GM12878 (cell line): ENCODE results near the gene SCD5. TPM values are rescaled to one million over a fixed set of nuclear protein-coding genes. Genes with fewer than 3 reads are reported as not detected.

ENCODE experiments used
- ATAC-seq: fragments of 200-7000 bp; cut with Tn5 transposase; 3 replicates; pipeline ENCODE4 v1.9.1; 2020; ENCODE audit warnings: mild to moderate bottlenecking, moderate library complexity
- BruUV-seq: library from RNA; stranded (reverse); fragments of 400-500 nt; replicated peaks from 2 replicates; lab custom pipeline; 2021; lab: Mats Ljungman, UMichigan
- CTCF ChIA-PET: fragments of 300-600 bp; sonication (Branson Sonifier 250); formaldehyde crosslinking; extraction: SDS; loops from one replicate; lab custom pipeline; 2021; ENCODE audit warnings: inconsistent platforms; lab: Yijun Ruan, JAX
- POLR2A ChIA-PET: fragments of 350-600 bp; formaldehyde crosslinking; extraction: SDS; loops from one replicate; lab custom pipeline; 2021; ENCODE audit warnings: inconsistent platforms; lab: Charles Lee
- RAD21 ChIA-PET: fragments of 300-600 bp; sonication (Branson Sonifier 250); formaldehyde crosslinking; loops from one replicate; lab custom pipeline; 2023; ENCODE audit warnings: antibody characterized with exemption; ENCODE audit not compliant: unreplicated experiment; lab: Charles Lee
- SMC1A ChIA-PET: fragments of 300-600 bp; sonication (Branson Sonifier 250); formaldehyde crosslinking; loops from one replicate; lab custom pipeline; 2023; ENCODE audit not compliant: unreplicated experiment, uncharacterized antibody; lab: Charles Lee
- DNase-seq: peaks from one replicate; pipeline ENCODE4 v3.0.0-alpha.2; 2011; ENCODE audit warnings: low read depth, low spot score
- FAIRE-seq: peaks from 3 replicates; lab custom pipeline; 2011; peaks lifted over from hg19 to GRCh38; lab: Jason Lieb, UNC
- H2AFZ ChIP-seq: 2 replicates; pipeline ENCODE4 v1.6.0; 2011; ENCODE audit warnings: low read depth, low read length, control low read depth; ENCODE audit not compliant: control insufficient read depth
- H3K27ac ChIP-seq: 2 replicates; pipeline ENCODE4 v1.5.1; 2011; ENCODE audit warnings: control low read depth; ENCODE audit not compliant: control insufficient read depth, insufficient read depth
- H3K27me3 ChIP-seq, 2 experiments: replicated peaks in 1 of 2; 2 replicates each; pipeline versions ENCODE4 v1.6.0 to v1.6.1; 2011; ENCODE audit warnings: low read length in 1 of 2; ENCODE audit not compliant: control insufficient read depth in 2 of 2, insufficient read depth in 2 of 2
- H3K36me3 ChIP-seq, 2 experiments: 2 replicates each; pipeline ENCODE4 v1.5.1; 2011; ENCODE audit warnings: low read length in 1 of 2; ENCODE audit not compliant: control insufficient read depth in 2 of 2, insufficient read depth in 2 of 2
- H3K4me1 ChIP-seq: 2 replicates; pipeline ENCODE4 v1.6.1; 2011; ENCODE audit warnings: mild to moderate bottlenecking, low read length, moderate library complexity, mixed read lengths; ENCODE audit not compliant: control insufficient read depth, insufficient read depth
- H3K4me2 ChIP-seq: 2 replicates; pipeline ENCODE4 v1.6.0; 2011; ENCODE audit warnings: control low read depth; ENCODE audit not compliant: control insufficient read depth, insufficient read depth
- H3K4me3 ChIP-seq: fragments of 200-600 bp; sonication (generic); 2 replicates; pipeline ENCODE4 v1.5.1; 2016
- H3K79me2 ChIP-seq: 2 replicates; pipeline ENCODE4 v1.6.0; 2011; ENCODE audit warnings: low read length; ENCODE audit not compliant: control insufficient read depth, insufficient read depth
- H3K9ac ChIP-seq: 2 replicates; pipeline ENCODE4 v1.8.0; 2011; ENCODE audit warnings: low read length, control low read depth, mixed read lengths; ENCODE audit not compliant: control insufficient read depth, insufficient read depth
- H3K9me3 ChIP-seq: replicated peaks from 3 replicates; pipeline ENCODE4 v1.5.1; 2011; ENCODE audit warnings: mild to moderate bottlenecking, low read length; ENCODE audit not compliant: control insufficient read depth, insufficient read depth
- H4K20me1 ChIP-seq: 2 replicates; pipeline ENCODE4 v1.6.0; 2011; ENCODE audit not compliant: control insufficient read depth, insufficient read depth
- BRCA1 ChIP-seq: IDR thresholded peaks from 2 replicates; pipeline ENCODE4 v1.6.1; 2011; ENCODE audit warnings: low read depth, low read length, improper control_type of control experiment
- CBFB ChIP-seq: IDR thresholded peaks from 2 replicates; pipeline ENCODE4 v1.6.1; 2016; ENCODE audit warnings: antibody characterized with exemption, low read depth
- CBX5 ChIP-seq: sonication (generic); IDR thresholded peaks from 2 replicates; pipeline ENCODE4 v1.6.1; 2016; ENCODE audit warnings: low read depth, moderate library complexity, mild to moderate bottlenecking, inconsistent platforms
- E2F4 ChIP-seq: IDR thresholded peaks from 2 replicates; pipeline ENCODE4 v1.6.1; 2012; ENCODE audit warnings: low read depth, low read length, improper control_type of control experiment
- HDAC2 ChIP-seq: fragments of 200-600 bp; sonication (generic); IDR thresholded peaks from 2 replicates; pipeline ENCODE4 v1.6.1; 2017
- HSF1 ChIP-seq: fragments of 150-350 bp; IDR thresholded peaks from 2 replicates; pipeline ENCODE4 v1.6.1; 2014; ENCODE audit warnings: mild to moderate bottlenecking, low read depth, low read length
- KDM1A ChIP-seq: fragments of 200-600 bp; sonication (generic); IDR thresholded peaks from 2 replicates; pipeline ENCODE4 v1.6.1; 2016; ENCODE audit warnings: borderline replicate concordance
- MTA3 ChIP-seq: IDR thresholded peaks from 2 replicates; pipeline ENCODE4 v1.6.1; 2012; ENCODE audit warnings: low read length, inconsistent platforms, borderline replicate concordance
- NFXL1 ChIP-seq: fragments of 450-650 bp; IDR thresholded peaks from 2 replicates; pipeline ENCODE4 v1.6.1; 2017; ENCODE audit warnings: antibody characterized with exemption, mild to moderate bottlenecking, borderline replicate concordance
- NKRF ChIP-seq: fragments of 450-650 bp; conservative IDR thresholded peaks from 2 replicates; pipeline ENCODE4 v1.6.1; 2017; ENCODE audit warnings: mild to moderate bottlenecking, moderate library complexity
- POLR2AphosphoS2 ChIP-seq: IDR thresholded peaks from 2 replicates; pipeline ENCODE4 v1.6.1; 2011; ENCODE audit warnings: low read depth, mild to moderate bottlenecking, low read length, improper control_type of control experiment, moderate library complexity
- RUNX3 ChIP-seq: IDR thresholded peaks from 2 replicates; pipeline ENCODE4 v1.6.1; 2012; ENCODE audit warnings: low read length, inconsistent platforms
- SIX5 ChIP-seq: IDR thresholded peaks from 2 replicates; pipeline ENCODE4 v1.6.1; 2011; ENCODE audit warnings: mild to moderate bottlenecking, low read depth, low read length, moderate library complexity; ENCODE audit not compliant: severe bottlenecking
- SUZ12 ChIP-seq: fragments of 200-600 bp; sonication (generic); IDR thresholded peaks from one replicate; pipeline ENCODE4 v1.6.1; 2018; ENCODE audit warnings: antibody characterized with exemption, mild to moderate bottlenecking; ENCODE audit not compliant: unreplicated experiment
- WRNIP1 ChIP-seq: IDR thresholded peaks from 2 replicates; pipeline ENCODE4 v1.6.1; 2011; ENCODE audit warnings: low read depth, low read length, improper control_type of control experiment, borderline replicate concordance
- WGBS: methylation state at CpG from one replicate; pipeline ENCODE4 v1.1.6; 2016; ENCODE audit warnings: low lambda C conversion rate; ENCODE audit not compliant: insufficient replicate concordance, insufficient coverage; ENCODE audit errors: missing lambda C conversion rate; 5-methylcytosine and 5-hydroxymethylcytosine counted together
- in situ Hi-C: fragments of 300-500 bp; cut with MboI; formaldehyde crosslinking; loops from 9 replicates; pipeline ENCODE4 v1.14.3; 2018; ENCODE audit warnings: mixed read lengths
- intact Hi-C: fragments of 100-400 bp; cut with micrococcal nuclease; formaldehyde crosslinking; loops from one replicate; pipeline ENCODE4 v1.14.2; 2022; ENCODE audit not compliant: unreplicated experiment
- polyA plus RNA-seq, 11 experiments: library from polyadenylated mRNA; depleted of rRNA in 4 of 11; unstranded in 6 of 11; stranded (reverse) in 5 of 11; fragments of >200 nt; fragmentation: Nextera tagmentation in 4 of 11; fragmentation: Illumina TruSeq in 1 of 11; extraction: Ambion mirVana in 4 of 11; extraction: Trizol in 1 of 11; gene quantifications; 1 replicate in 1 of 11; 2 replicates in 10 of 11; pipeline versions ENCODE4 v1.2.1 to v1.2.3, GENCODE V29; 2011 to 2016; ENCODE audit warnings: inconsistent platforms in 2 of 11, missing spikeins in 2 of 11, low read depth in 1 of 11
- total RNA-seq, 4 experiments: library from RNA; depleted of rRNA in 3 of 4; stranded (reverse); fragments of >200 nt in 3 of 4; fragmentation: Illumina TruSeq in 1 of 4; extraction: Trizol in 1 of 4; gene quantifications; 2 replicates each; pipeline versions ENCODE4 v1.2.1 to v1.2.3, GENCODE V29; 2013 to 2021

Gene SCD5
- total and polyA plus RNA-seq, 10 of the 15 experiments (the other 5 are each of a cell fraction or from before 2014, with no cell fraction given), result 2.4 to 15.0 (median 4.2) TPM

- Histone ChIP-seq H3K36me3 (no peaks in the 10 kb centered on the region), H3K4me1 (no peaks in the 10 kb centered on the region), H3K9me3 (no peaks in the 10 kb centered on the region), H2AFZ (no peak overlapping the region), H3K27me3 (no peaks in the 10 kb centered on the region), H4K20me1 (no peaks in the 10 kb centered on the region), H3K79me2 (no peaks in the 10 kb centered on the region), H3K27ac (no peak overlapping the region), H3K9ac (no peak overlapping the region), H3K4me3 (no peak overlapping the region), H3K4me2 (no peak overlapping the region)
- FAIRE-seq (no peak), ATAC-seq (no peak), DNase-seq (no peak)
- ChIA-PET SMC1A (interaction anchor here (1.1 to 1.4 kb wide), 3 partner anchors 9 to 43 kb away, joined by 3 to 4 read pairs (median 3); no protein-coding TSS in a partner anchor), CTCF (interaction anchor here (0.7 to 1.6 kb wide), 2 partner anchors 18 to 35 kb away, joined by 3 to 5 read pairs; no protein-coding TSS in a partner anchor), RAD21 (no interaction called here), POLR2A (no interaction called here)
- TF ChIP-seq CBFB (no peak), HSF1 (no peak), MTA3 (no peak), POLR2AphosphoS2 (no peak)
- in situ Hi-C loops, result no loop called here
- intact Hi-C loops, result no loop called here
- 70% methylated on average over 6 of the region's 6 CpGs for WGBS
- BruUV-seq, result no TSS peak
Observed at GRCh38 chr4:82704156-82704555, 94.4 kb downstream of the SCD5 start.

- no peaks in the 10 kb centered on the region for H4K20me1 ChIP-seq
- WGBS, result 7% methylated on average over 2 of the region's 2 CpGs
- ChIA-PET SMC1A (no interaction called here), POLR2A (no interaction called here), RAD21 (no interaction called here), CTCF (no interaction called here)
- H3K4me1 ChIP-seq, result no peaks in the 10 kb centered on the region
- BruUV-seq, result no TSS peak
- no peak overlapping the region for H3K9ac ChIP-seq
- DNase-seq (no peak), ATAC-seq (no peak), FAIRE-seq (no peak)
- H3K27ac ChIP-seq, result no peak overlapping the region
- no peaks in the 10 kb centered on the region; a peak in 1 of 4 replicates for H3K36me3 ChIP-seq
- H3K4me3 ChIP-seq, result no peak overlapping the region
- H3K27me3 ChIP-seq, result no peaks in the 10 kb centered on the region
- intact Hi-C loops (no loop called here), in situ Hi-C loops (no loop called here)
- no peak overlapping the region for H2AFZ ChIP-seq
- no peaks in the 10 kb centered on the region for H3K79me2 ChIP-seq
- no peaks in the 10 kb centered on the region for H3K9me3 ChIP-seq
- no peak overlapping the region for H3K4me2 ChIP-seq
- no peak for TF ChIP-seq SUZ12
- no peak for TF ChIP-seq WRNIP1
- no peak for TF ChIP-seq NFXL1
- no peak for TF ChIP-seq SIX5
- TF ChIP-seq NKRF, result no peak
- TF ChIP-seq KDM1A, result no peak
- no peak for TF ChIP-seq E2F4
- no peak for TF ChIP-seq BRCA1
- TF ChIP-seq RUNX3, result no peak
- TF ChIP-seq HDAC2, result no peak
- TF ChIP-seq CBX5, result no peak
Observed at GRCh38 chr4:82698412-82698811, 100.2 kb downstream of the SCD5 start.
